ENCODE results near the gene ZNF670. TPM values are rescaled to one million over a fixed set of nuclear protein-coding genes. Genes with fewer than 3 reads are reported as not detected.
A peak's percentile ranks its signal among the peaks of the same experiment; 100 is the strongest.

ZNF670 gene
- total RNA-seq, 1 donor from 2014 or later = 3.3 TPM

GRCh38 chr1:247103859-247104591, 25.4 kb upstream of the ZNF670 start, which contains the start of gene ZNF669:
Gene ZNF669, minus strand, starts transcription at chr1:247104356. Its CDS starts 157 bp downstream, at chr1:247104199.
- H3K4me1 Mint-ChIP-seq (ENCODE audit: unreplicated experiment) = peaks cover 11% of the 10 kb centered on the region

GRCh38 chr1:247102381-247102780, 23.8 kb upstream of the ZNF670 start:
- Mint-ChIP-seq H3K27me3 (ENCODE audit: unreplicated experiment) (no peaks in the 10 kb centered on the region), H3K9me3 (ENCODE audit: unreplicated experiment) (peaks cover 27% of the 10 kb centered on the region), H3K27ac (ENCODE audit: unreplicated experiment) (no peak overlapping the region), H3K36me3 (ENCODE audit: unreplicated experiment) (peaks cover 42% of the 10 kb centered on the region), H3K4me3 (ENCODE audit: unreplicated experiment) (no peak overlapping the region), H3K4me1 (ENCODE audit: unreplicated experiment) (peaks cover 11% of the 10 kb centered on the region)
- DNase-seq (ENCODE audit: extremely low spot score, unreplicated experiment) = no peak
- no peak for TF ChIP-seq CTCF (IDR thresholded peaks at IDR 0.05)

More at GRCh38 chr1:247103859-247104591, 25.4 kb upstream of the ZNF670 start, which contains the start of gene ZNF669:
- DNase-seq (ENCODE audit: extremely low spot score, unreplicated experiment) = peak; percentile 98
- H3K27ac Mint-ChIP-seq (ENCODE audit: unreplicated experiment) = peak within 1 kb of the TSS; percentile 95
- peak within 1 kb of the TSS; percentile 89 for H3K4me3 Mint-ChIP-seq (ENCODE audit: unreplicated experiment)
- H3K27me3 Mint-ChIP-seq (ENCODE audit: unreplicated experiment) = no peaks in the 10 kb centered on the region
- peaks cover 26% of the 10 kb centered on the region for H3K9me3 Mint-ChIP-seq (ENCODE audit: unreplicated experiment)
- peaks cover 29% of the 10 kb centered on the region for H3K36me3 Mint-ChIP-seq (ENCODE audit: unreplicated experiment)
- no peak for TF ChIP-seq CTCF (IDR thresholded peaks at IDR 0.05)

DNA sequence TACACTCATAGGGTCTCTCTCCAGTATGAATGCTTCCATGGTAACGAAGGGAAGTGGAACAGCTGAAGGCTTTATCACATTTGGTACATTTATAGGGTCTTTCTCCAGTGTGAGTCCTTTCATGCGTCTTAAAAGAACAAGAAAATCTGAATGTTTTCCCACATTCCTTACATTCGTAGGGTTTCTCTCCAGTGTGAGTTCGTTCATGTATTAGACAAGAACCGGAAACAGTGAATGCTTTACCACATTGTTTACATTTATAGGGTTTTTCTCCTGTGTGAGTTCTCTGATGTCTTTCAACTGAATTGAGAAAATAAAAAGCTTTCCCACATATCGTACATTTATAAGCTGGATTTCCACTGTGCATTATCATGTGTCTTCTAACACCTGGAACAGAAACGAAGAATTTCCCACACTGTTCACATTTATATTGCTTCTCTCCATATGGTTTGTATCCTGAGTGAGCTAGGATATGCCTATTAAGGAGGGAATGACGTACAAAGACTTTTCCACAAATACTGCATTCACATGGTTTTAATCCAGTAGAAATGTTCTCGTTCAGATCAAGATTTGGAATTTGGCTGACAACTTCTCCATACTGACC, 22.2 kb upstream of the ZNF670 start:
- no peak overlapping the region for H3K4me3 Mint-ChIP-seq (ENCODE audit: unreplicated experiment)
- peaks cover 38% of the 10 kb centered on the region for H3K9me3 Mint-ChIP-seq (ENCODE audit: unreplicated experiment)

GRCh38 chr1:247096958-247097357, 18.3 kb upstream of the ZNF670 start:
- Mint-ChIP-seq H3K9me3 (ENCODE audit: unreplicated experiment) (peaks cover 38% of the 10 kb centered on the region), H3K4me3 (ENCODE audit: unreplicated experiment) (no peak overlapping the region), H3K27me3 (ENCODE audit: unreplicated experiment) (no peaks in the 10 kb centered on the region), H3K27ac (ENCODE audit: unreplicated experiment) (no peak overlapping the region), H3K36me3 (ENCODE audit: unreplicated experiment) (peaks cover 48% of the 10 kb centered on the region), H3K4me1 (ENCODE audit: unreplicated experiment) (no peaks in the 10 kb centered on the region)
- no peak for TF ChIP-seq CTCF (IDR thresholded peaks at IDR 0.05)
- DNase-seq (ENCODE audit: extremely low spot score, unreplicated experiment) = no peak

More for the DNA sequence above, 22.2 kb upstream of the ZNF670 start:
- H3K36me3 Mint-ChIP-seq (ENCODE audit: unreplicated experiment) = peaks cover 55% of the 10 kb centered on the region
- DNase-seq (ENCODE audit: extremely low spot score, unreplicated experiment) = no peak
- H3K4me1 Mint-ChIP-seq (ENCODE audit: unreplicated experiment) = peaks cover 11% of the 10 kb centered on the region
- no peak for TF ChIP-seq CTCF (IDR thresholded peaks at IDR 0.05)
- H3K27me3 Mint-ChIP-seq (ENCODE audit: unreplicated experiment) = no peaks in the 10 kb centered on the region
- no peak overlapping the region for H3K27ac Mint-ChIP-seq (ENCODE audit: unreplicated experiment)

DNA sequence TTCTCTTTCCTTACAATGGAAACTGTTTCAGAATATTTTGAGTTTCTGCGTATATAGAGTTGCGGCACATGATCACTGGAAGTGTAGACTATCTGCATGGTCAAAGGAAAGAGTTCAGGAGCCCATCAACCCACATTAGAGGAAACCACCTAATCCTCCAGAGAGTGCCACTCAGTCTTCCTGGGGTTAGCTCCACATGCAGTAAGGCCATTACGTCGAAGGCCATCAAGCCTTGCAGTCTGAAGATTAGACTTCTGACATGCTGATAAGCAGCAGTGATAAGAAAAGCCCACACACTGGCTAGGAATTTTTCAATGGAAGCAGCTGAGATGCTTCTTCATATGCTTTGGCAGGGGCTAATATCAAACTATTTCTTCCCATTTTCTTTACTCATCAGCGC, 17.9 kb upstream of the ZNF670 start:
- no peak for TF ChIP-seq CTCF (IDR thresholded peaks at IDR 0.05)
- H3K27me3 Mint-ChIP-seq (ENCODE audit: unreplicated experiment) = no peaks in the 10 kb centered on the region
- peaks cover 43% of the 10 kb centered on the region for H3K36me3 Mint-ChIP-seq (ENCODE audit: unreplicated experiment)
- H3K4me1 Mint-ChIP-seq (ENCODE audit: unreplicated experiment) = no peaks in the 10 kb centered on the region
- no peak overlapping the region for H3K27ac Mint-ChIP-seq (ENCODE audit: unreplicated experiment)
- H3K9me3 Mint-ChIP-seq (ENCODE audit: unreplicated experiment) = peaks cover 34% of the 10 kb centered on the region
- DNase-seq (ENCODE audit: extremely low spot score, unreplicated experiment) = peak; percentile 27
- no peak overlapping the region for H3K4me3 Mint-ChIP-seq (ENCODE audit: unreplicated experiment)

All from osteocyte (in vitro differentiated cells).